WERI-Rb-1 (cell line): Measurements from ENCODE around the gene TAGAP.

ENCODE experiments used
- DNase-seq: peaks from one replicate; pipeline ENCODE4 v3.0.0-alpha.2; 2020
- H3K27ac ChIP-seq: fragments of 250-450 bp; sonication (Bioruptor Pico); 2 replicates; pipeline ENCODE4 v1.5.1; 2020; ENCODE audit warnings: mild to moderate bottlenecking, moderate library complexity
- H3K27me3 ChIP-seq: fragments of 250-450 bp; sonication (Bioruptor Pico); 2 replicates; pipeline ENCODE4 v1.5.1; 2021; ENCODE audit warnings: mild to moderate bottlenecking, low read depth, moderate library complexity; ENCODE audit not compliant: insufficient read depth, severe bottlenecking
- H3K36me3 ChIP-seq: fragments of 250-450 bp; sonication (Bioruptor Pico); 2 replicates; pipeline ENCODE4 v1.5.1; 2020; ENCODE audit warnings: mild to moderate bottlenecking, moderate library complexity
- H3K4me3 ChIP-seq: 2 replicates; pipeline ENCODE4 v1.5.1; 2011; ENCODE audit warnings: low read depth, mild to moderate bottlenecking, control low read depth, low read length
- H3K9me3 ChIP-seq: fragments of 250-450 bp; sonication (Bioruptor Pico); 2 replicates; pipeline ENCODE4 v1.5.1; 2021; ENCODE audit warnings: mild to moderate bottlenecking, moderate library complexity; ENCODE audit not compliant: severe bottlenecking
- CTCF ChIP-seq: IDR thresholded peaks from 2 replicates; pipeline ENCODE4 v1.5.1; 2011; ENCODE audit warnings: low read depth, mild to moderate bottlenecking, control low read depth, inconsistent platforms, low read length

The TAGAP gene

GRCh38 chr6:159062976-159063375 is 18.2 kb upstream of the TAGAP start:
- Histone ChIP-seq H3K27me3 (no peaks in the 10 kb centered on the region), H3K36me3 (no peaks in the 10 kb centered on the region), H3K4me3 (no peak overlapping the region), H3K27ac (no peak overlapping the region), H3K9me3 (no peaks in the 10 kb centered on the region)
- no peak for DNase-seq
- TF ChIP-seq CTCF: no peak

DNA sequence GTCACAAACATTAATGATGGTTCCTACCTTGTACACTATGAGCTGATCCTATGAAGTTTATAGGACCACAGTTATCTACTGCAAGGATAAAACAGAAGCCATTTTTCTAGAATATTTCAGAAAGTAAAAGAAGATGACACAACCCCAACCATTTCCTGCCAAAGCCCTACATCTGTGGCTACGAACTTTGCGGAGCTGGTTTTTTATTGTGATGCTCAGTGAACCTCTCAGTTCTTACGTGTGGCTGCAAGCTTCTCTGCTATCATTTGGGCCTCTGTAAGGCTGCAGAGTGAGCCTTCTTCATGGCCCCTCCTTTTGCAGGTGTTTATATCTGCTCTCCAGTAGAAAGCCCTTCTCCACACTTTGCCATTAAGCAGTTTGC is 17.8 kb upstream of the TAGAP start:
- no peak overlapping the region for H3K27ac ChIP-seq
- H3K27me3 ChIP-seq: no peaks in the 10 kb centered on the region
- H3K4me3 ChIP-seq: no peak overlapping the region
- no peaks in the 10 kb centered on the region for H3K9me3 ChIP-seq
- DNase-seq: no peak
- H3K36me3 ChIP-seq: no peaks in the 10 kb centered on the region
- TF ChIP-seq CTCF: no peak

DNA sequence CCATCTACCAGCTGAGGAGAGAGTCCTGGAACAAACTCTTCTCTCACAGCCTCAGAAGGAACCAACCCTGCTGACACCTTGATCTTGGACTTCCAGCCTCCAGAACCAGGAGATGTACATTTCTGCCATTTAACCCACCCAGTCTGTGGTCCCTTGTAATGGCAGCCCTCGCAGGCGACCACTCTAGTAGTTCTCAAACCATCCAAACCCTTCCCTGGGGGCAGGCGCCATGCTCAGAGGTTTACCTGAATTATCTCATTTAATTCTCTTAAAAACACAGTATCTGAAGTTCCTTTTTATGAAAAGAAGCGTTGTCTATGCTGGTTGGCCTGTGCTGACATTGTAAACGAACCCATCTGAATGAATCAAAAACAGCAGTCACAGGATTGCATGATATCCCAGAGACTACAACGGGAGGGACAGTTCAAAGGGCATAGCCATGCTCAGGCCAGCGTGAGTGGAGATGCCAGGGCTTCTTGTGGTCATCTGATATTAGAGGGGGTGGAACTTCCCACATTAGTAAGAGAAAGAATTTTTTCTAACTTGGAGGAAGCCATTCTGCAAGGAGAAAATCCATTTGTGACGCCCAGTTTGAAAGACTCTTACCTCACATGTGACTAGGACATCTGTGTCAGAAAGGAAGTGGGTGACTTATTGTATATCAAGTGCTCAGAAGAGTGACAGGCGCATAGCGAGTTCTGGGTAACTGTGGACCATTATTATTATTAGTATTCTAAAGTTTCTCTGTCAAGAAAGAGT is 17.2 kb upstream of the TAGAP start:
- Histone ChIP-seq H3K27me3 (no peaks in the 10 kb centered on the region), H3K9me3 (no peaks in the 10 kb centered on the region), H3K27ac (no peak overlapping the region), H3K36me3 (no peaks in the 10 kb centered on the region), H3K4me3 (no peak overlapping the region)
- no peak for TF ChIP-seq CTCF
- DNase-seq: no peak

- Histone ChIP-seq H3K4me3 (no peak overlapping the region), H3K27me3 (no peaks in the 10 kb centered on the region), H3K27ac (no peak overlapping the region), H3K36me3 (no peaks in the 10 kb centered on the region), H3K9me3 (no peaks in the 10 kb centered on the region)
- TF ChIP-seq CTCF: no peak
- no peak for DNase-seq
These were observed 16.4 kb upstream of the TAGAP start for GRCh38 chr6:159061146-159061545.

GRCh38 chr6:159059885-159060506 is 15.2 kb upstream of the TAGAP start:
- Histone ChIP-seq H3K9me3 (no peaks in the 10 kb centered on the region), H3K36me3 (no peaks in the 10 kb centered on the region), H3K27me3 (no peaks in the 10 kb centered on the region), H3K4me3 (no peak overlapping the region), H3K27ac (no peak overlapping the region)
- no peak for TF ChIP-seq CTCF
- DNase-seq: no peak
